NCI-H2029 (cell line): ENCODE results near the gene RAB13.

Experiments used
- DNase-seq: peaks from one replicate; lab custom pipeline; 2025; lab: John Stamatoyannopoulos, UW

The RAB13 gene

GRCh38 chr1:153933430-153933829 is 52.7 kb downstream of the RAB13 start:
- DNase-seq: no peak

- no peak for DNase-seq
These were observed 53.7 kb downstream of the RAB13 start for GRCh38 chr1:153932156-153933131.
